ENCODE results near the gene KIF5B. TPM values are rescaled to one million over a fixed set of nuclear protein-coding genes. Genes with fewer than 3 reads are reported as not detected.
"Not testable (repeated sequence)": the region's sequence is repeated elsewhere in the genome, so short reads cannot be mapped to it uniquely, and the experiment has no call there.

KIF5B gene
- total RNA-seq, 2 donors from 2014 or later = 48.5 to 95.1 TPM

DNA sequence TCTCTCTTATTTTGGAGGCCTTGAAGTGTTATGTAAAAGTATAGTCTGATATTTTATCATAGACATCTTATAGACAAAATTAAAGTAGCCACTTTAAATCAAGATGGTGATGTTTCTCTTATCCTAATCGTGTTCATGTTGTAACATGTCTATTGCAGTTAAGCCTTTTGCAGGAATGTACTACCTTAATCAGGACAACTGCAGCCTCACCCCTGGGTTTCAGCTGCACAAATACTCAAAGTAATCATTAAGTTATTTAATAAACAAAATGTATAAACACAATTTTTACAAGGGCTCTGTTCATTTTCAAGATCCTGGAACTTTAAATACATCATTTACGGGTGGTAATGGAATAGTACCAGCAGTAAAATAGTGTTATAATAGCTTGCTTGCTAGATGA, 14.4 kb upstream of the KIF5B start:
- DNase-seq (ENCODE audit: low spot score in 2 of 2) (no peak), ATAC-seq (no peak)
- no peaks in the 10 kb centered on the region for H3K9me3 Mint-ChIP-seq
- no peaks in the 10 kb centered on the region for H3K36me3 Mint-ChIP-seq
- H3K27ac Mint-ChIP-seq = no peak overlapping the region

DNA sequence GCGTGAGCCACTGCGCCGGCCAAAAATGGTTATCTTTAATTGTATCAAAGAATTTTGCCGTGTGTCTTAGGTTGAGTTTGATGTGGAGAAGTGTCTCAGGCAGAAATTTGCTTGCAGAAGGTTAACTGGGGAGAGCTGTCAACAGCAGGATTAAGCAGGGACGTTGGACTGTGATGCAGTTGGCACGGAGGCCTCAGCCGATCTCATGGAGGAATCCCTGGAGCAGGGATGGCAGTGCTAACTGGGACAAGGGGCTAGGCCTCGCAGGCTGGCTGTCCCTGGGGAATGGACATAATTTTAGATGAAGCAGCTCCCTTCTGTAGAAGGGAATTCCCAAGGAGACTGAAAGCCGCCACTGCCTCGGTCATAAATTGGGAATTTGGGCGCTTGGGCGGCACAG, 12.3 kb upstream of the KIF5B start:
- ATAC-seq = no peak
- H3K9me3 Mint-ChIP-seq = no peaks in the 10 kb centered on the region
- H3K36me3 Mint-ChIP-seq = no peaks in the 10 kb centered on the region

DNA sequence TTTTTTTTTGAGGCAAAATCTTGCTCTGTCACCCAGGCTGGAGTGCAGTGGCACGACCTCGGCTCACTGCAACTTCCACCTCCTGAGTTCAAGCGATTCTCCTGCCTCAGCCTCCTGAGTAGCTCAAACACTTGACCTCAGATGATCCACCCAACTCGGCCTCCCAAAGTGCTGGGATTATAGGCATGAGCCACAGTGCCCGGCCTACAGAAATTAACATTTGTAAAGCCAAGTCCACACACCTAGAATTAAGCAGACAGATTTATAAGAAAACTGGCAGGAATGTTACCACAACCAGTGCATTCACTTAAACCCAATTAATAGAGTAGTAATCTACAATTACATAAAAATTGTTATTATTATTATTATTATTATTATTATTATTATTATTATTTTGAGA, 11.7 kb upstream of the KIF5B start:
- DNase-seq (ENCODE audit: low spot score in 2 of 2); H3K9me3 Mint-ChIP-seq; H3K27ac Mint-ChIP-seq; H3K36me3 Mint-ChIP-seq; ATAC-seq: not testable (repeated sequence)

More for the DNA sequence above, 12.3 kb upstream of the KIF5B start:
- no peak overlapping the region for H3K27ac Mint-ChIP-seq
- no peak for DNase-seq (ENCODE audit: low spot score in 2 of 2)

DNA sequence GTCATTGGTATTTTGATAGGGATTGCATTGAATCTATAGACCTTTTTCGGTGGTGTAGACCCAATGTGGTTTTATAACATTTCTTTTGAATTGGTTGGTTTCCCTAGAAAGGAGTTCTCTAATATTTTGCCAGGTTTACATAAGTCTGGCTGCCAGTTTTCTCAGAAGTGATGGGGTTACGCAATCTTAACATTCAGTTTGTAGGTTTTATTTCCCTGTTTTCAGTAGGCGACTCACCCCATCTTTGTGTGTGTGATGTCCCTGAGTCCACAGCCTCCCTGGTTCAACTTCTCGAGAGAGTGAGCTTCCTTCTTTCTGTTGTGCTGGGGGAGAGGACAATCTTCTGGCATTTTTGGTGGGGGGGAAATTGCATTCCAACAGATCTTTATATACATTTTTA, 9.6 kb upstream of the KIF5B start:
- Mint-ChIP-seq H3K9me3 (no peaks in the 10 kb centered on the region), H3K27ac (no peak overlapping the region), H3K36me3 (no peaks in the 10 kb centered on the region)
- ATAC-seq (no peak), DNase-seq (ENCODE audit: low spot score in 2 of 2) (no peak)

DNA sequence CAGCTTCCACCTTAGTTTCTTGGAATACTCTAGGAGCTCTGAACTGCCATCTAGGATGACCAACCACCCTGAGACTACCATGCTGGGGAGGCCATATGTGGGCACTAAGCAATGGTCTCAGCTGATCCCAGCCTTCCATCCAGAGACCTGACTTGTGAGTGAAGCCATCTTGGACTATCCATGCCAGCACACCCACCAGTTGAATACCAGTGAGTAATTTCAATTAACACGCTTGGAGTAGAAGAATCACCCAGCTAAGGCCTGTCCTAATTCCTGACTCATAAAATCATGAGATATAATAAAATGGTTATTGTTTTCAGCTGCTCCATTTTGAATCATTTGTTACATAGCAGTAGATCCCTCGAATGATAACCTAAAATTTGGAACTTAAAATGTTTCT, 5.2 kb upstream of the KIF5B start:
- H3K36me3 Mint-ChIP-seq = peaks cover 0 to 4% of the 10 kb centered on the region in 2 donors
- no peak for ATAC-seq
- H3K9me3 Mint-ChIP-seq = no peaks in the 10 kb centered on the region
- no peak overlapping the region for H3K27ac Mint-ChIP-seq
- DNase-seq (ENCODE audit: low spot score in 2 of 2) = no peak

DNA sequence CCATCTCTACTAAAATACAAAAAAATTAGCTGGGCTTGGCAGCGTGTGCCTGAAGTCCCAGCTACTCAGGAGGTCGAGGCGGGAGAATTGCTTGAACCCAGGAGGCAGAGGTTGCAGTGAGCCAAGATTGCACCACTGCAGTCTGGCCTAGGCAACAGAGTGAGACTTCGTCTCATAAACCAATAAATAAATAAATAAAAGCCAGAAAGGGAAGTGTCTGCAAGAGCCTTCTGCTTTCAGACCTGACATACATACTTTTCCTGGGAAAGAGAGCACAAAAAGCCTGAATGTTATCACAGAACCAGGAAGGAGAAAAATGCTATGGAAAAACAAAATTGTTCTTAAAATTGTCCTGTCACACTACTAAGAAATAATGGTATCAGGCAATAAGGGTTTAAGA, 4.1 kb upstream of the KIF5B start:
- Mint-ChIP-seq H3K36me3 (peaks cover 6 to 11% of the 10 kb centered on the region in 2 donors), H3K27ac (no peak overlapping the region), H3K9me3 (no peaks in the 10 kb centered on the region)
- ATAC-seq (no peak), DNase-seq (ENCODE audit: low spot score in 2 of 2) (no peak)

DNA sequence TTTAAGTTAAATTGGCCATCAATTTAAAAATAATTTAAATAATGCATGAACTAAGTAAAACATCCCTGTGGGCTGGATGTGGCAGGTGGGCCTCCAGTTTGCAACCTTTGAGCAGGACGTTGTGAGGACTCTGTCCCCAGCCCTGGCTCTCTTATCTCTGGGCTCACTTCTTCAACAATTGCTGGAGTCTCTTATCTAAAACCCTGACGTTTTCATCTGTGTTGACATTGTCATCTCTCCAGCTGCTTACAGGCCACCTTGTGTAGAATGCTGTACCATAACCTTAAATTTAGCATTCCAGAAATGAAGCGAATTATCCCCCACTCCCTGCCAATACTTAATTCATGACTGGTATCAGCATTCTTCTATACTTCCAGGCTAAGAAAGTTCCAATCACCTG, 3.2 kb upstream of the KIF5B start:
- DNase-seq (ENCODE audit: low spot score in 2 of 2) (no peak), ATAC-seq (no peak)
- no peak overlapping the region for H3K27ac Mint-ChIP-seq
- peaks cover 13 to 20% of the 10 kb centered on the region in 2 donors for H3K36me3 Mint-ChIP-seq
- H3K9me3 Mint-ChIP-seq = no peaks in the 10 kb centered on the region

DNA sequence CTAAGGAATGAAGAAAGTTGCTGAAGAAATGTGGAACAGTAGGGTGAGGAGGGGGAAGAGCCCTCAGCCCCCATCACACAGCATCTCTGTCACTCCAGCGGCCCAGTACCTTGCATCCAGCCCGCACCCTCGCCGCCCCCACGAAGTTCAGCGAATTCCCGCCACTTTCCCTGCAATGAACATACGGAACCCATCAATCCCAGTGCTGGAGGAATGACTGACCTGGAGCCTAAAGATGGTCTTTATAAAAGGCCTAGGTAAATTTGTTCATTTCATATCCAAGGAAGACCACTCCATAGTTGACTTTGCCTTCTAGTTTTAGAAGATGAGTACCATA, 779 bp upstream of the KIF5B start:
- Mint-ChIP-seq H3K27ac (peak overlapping the region; percentile 88 to 95), H3K9me3 (no peaks in the 10 kb centered on the region), H3K36me3 (peaks cover 21 to 24% of the 10 kb centered on the region in 2 donors)
- ATAC-seq (no peak), DNase-seq (ENCODE audit: low spot score in 2 of 2) (no peak)

DNA sequence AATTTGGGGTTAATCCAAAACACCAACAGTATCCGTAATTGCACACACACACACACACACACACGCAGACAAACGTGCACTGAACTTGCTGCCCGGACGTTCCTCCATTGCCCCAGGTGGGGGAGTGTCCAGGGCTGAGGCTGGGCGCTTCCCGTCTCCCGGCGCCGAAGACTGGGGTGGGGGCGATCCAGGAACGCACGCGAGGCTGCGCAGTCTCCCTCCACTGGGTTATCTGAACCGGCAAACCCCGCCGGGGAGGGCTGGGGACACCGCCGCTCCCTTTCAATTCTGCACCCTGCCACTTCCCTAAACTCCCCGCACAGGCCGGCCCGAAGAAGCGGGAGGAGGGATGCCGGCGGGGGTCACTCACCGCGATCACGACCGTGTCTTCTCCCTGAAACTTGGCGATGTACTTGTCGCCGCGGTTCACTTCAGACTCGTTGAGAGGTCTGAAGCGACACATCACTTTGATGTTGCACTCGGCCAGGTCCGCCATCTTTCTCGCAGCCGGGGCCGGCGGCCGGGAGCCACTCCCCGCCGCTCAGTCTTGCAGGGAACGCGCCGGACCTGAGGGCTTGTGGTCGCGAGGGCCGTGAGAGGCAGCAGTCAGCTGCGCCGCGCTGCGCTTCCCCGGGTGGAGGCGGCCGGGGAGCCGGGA, 618 bp downstream of the KIF5B start:
- peak overlapping the region; percentile 95 to 98 for H3K27ac Mint-ChIP-seq
- H3K36me3 Mint-ChIP-seq = peaks cover 21 to 24% of the 10 kb centered on the region in 2 donors
- no peaks in the 10 kb centered on the region for H3K9me3 Mint-ChIP-seq
- DNase-seq (ENCODE audit: low spot score in 2 of 2) = peak in 1 of 2 donors; percentile 62
- ATAC-seq = peak; percentile 64 to 72

DNA sequence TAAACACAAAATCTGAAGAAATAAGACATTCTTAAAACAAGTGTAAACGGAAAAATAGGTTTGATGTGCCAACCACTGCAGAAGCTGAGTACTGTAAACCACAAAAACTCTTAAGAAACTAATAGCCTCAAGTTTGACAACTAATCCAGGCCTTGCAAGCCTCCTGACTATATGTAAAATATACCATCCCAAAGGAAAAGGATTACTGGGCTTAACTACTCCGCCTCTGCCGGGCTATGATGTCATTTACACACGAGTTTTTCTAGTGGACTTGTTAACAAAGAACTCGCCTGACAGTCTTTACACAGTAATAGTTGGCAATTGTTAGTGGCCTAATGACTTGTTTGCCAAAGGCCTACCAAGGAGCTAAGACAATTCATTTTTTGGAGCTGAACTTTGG, 2.1 kb downstream of the KIF5B start:
- DNase-seq (ENCODE audit: low spot score in 2 of 2) (no peak), ATAC-seq (no peak)
- Mint-ChIP-seq H3K36me3 (peaks cover 21 to 24% of the 10 kb centered on the region in 2 donors), H3K9me3 (no peaks in the 10 kb centered on the region), H3K27ac (peak overlapping the region; percentile 95 to 98)

DNA sequence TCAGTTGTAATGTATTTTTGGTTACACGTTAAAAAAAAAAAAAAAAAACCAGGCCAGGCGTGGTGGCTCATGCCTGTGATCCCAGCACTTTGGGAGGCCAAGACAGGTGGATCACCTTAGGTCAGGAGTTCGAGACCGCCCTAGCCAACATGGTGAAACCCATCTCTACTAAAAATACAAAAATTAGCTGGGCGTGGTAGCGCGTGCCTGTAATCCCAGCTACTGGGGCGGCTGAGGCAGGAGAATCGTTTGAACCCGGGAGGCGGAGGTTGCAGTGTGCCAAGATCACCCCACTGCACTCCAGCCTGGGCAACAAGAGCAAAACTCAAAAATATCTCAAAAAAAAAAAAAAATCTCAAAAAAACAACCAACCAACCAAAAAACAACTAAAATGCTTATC, 2.8 kb downstream of the KIF5B start:
- DNase-seq (ENCODE audit: low spot score in 2 of 2); H3K9me3 Mint-ChIP-seq; ATAC-seq: not testable (repeated sequence)
- H3K36me3 Mint-ChIP-seq = peaks cover 21 to 24% of the 10 kb centered on the region in 2 donors
- H3K27ac Mint-ChIP-seq = peak overlapping the region in 1 of 2 donors; percentile 60

DNA sequence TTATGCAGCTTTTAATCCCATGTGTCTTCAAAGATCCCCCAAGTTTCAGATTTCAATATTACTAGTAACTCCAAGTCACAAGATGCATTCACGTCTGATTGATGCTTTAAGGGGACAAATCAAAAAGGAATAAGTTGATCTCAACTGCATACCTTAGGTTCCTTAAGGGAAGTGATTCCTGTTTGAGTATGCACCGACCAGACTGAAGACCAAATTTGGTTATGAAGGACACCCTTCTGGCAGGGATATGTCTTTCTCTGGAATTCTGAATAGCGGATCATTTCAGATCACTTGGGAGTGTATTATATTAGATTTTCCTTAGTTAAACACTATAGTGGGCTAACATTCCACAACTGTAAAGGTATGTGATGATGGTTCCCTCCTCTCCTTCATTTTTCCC, 4.3 kb downstream of the KIF5B start:
- Mint-ChIP-seq H3K9me3 (no peaks in the 10 kb centered on the region), H3K36me3 (peaks cover 31 to 34% of the 10 kb centered on the region in 2 donors), H3K27ac (no peak overlapping the region)
- no peak for DNase-seq (ENCODE audit: low spot score in 2 of 2)
- no peak for ATAC-seq

DNA sequence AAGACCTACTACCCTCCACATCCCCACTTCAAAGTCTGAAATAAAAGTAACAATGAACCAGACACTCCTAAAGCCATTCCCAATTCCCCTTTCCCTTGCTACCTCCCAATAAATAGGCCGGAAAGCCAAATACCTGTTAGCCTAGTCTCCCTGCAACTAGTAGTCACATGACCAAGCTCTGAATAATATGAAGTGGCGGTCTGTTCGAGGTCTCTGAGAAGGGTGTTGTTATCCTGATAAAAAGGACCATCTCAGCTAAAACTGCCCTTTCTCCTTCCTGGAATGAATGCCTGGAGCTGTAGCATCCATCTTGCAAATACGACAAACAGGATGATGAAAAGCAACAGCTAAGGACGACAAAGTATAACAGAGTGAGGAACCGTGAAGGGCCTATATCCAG, 6.0 kb downstream of the KIF5B start:
- no peak for DNase-seq (ENCODE audit: low spot score in 2 of 2)
- Mint-ChIP-seq H3K27ac (peak overlapping the region in 1 of 2 donors; percentile 1), H3K9me3 (no peaks in the 10 kb centered on the region), H3K36me3 (peaks cover 30 to 40% of the 10 kb centered on the region in 2 donors)
- no peak for ATAC-seq

DNA sequence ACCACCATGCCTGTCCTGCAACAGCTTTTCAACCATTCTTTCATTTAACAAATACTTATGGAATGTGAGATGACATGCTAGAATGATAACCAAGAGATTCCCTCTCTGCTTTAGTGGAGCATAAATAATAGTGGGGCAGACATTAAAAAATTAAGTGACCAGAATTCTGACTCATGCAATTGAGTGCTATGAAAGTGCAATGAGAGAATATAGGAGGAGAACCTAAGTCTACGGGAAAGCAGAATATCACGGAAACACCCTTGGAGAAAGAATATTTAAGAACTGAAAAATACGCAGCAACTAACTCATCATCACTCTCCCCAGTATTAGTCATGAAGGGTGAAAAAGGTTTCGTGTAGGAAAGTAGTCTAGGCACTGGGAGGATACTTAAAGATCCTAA, 7.1 kb downstream of the KIF5B start:
- peak in 1 of 2 donors; percentile 44 for ATAC-seq
- Mint-ChIP-seq H3K9me3 (no peaks in the 10 kb centered on the region), H3K36me3 (peaks cover 30 to 42% of the 10 kb centered on the region in 2 donors), H3K27ac (no peak overlapping the region)
- DNase-seq (ENCODE audit: low spot score in 2 of 2) = no peak

DNA sequence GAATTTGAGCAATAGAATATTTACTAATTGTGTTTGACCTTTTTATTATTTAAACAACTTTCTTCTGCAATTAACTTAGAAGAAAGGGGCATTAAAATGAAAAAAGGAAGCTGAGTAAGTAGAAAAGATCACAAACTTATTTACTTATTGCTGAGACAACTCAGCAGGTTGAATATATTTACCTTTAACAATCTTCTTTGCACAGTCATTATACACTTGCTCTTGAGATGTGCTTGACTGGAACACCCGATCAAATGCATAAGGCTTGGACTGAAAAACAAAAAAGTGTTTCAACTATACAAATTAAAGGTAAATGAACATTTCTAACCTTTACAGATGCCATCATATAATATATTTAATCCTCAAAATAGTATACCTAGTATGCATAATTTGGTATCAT, 7.9 kb downstream of the KIF5B start:
- Mint-ChIP-seq H3K27ac (no peak overlapping the region), H3K9me3 (no peaks in the 10 kb centered on the region), H3K36me3 (peaks cover 30 to 43% of the 10 kb centered on the region in 2 donors)
- DNase-seq (ENCODE audit: low spot score in 2 of 2) (no peak), ATAC-seq (no peak)

DNA sequence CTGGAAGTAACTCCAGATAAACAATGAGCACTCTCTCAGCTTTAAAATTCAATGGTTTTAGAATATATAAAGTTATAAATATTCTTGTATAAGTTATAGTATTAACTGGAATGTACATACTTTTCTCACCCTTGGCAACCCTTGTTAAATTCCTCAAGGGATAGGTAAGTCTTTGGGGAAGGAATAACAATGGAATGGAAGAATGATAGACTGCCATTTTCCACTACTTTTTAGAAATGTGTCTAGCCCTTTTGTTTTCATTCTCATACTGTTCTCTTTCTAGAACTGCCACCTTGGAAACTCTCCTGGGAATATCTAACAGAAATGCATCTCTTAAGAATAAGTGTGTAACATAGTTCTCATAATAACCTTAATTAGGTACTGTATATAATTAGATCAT, 8.3 kb downstream of the KIF5B start:
- ATAC-seq (no peak), DNase-seq (ENCODE audit: low spot score in 2 of 2) (no peak)
- peaks cover 30 to 43% of the 10 kb centered on the region in 2 donors for H3K36me3 Mint-ChIP-seq
- no peaks in the 10 kb centered on the region for H3K9me3 Mint-ChIP-seq
- no peak overlapping the region for H3K27ac Mint-ChIP-seq

DNA sequence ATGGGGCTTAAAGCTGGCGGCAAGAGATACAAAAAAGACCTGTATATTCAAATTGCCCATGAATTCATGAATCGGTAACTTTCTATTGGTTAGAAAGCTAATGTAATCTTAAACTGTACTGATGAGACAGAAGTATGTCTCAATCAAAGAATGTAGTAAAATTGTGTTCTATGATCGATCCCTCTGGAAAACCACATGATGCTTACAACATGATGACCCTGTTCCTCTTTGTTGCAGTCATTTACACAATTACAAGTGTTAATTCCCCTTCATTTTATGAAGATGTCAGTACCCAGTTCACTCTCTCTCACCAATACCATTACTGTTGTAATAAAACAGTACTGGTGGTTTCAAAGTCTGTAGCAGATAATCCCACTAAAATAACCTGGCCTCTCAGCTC, 10.1 kb downstream of the KIF5B start:
- ATAC-seq (no peak), DNase-seq (ENCODE audit: low spot score in 2 of 2) (no peak)
- Mint-ChIP-seq H3K9me3 (no peaks in the 10 kb centered on the region), H3K36me3 (peaks cover 30 to 43% of the 10 kb centered on the region in 2 donors), H3K27ac (no peak overlapping the region)

DNA sequence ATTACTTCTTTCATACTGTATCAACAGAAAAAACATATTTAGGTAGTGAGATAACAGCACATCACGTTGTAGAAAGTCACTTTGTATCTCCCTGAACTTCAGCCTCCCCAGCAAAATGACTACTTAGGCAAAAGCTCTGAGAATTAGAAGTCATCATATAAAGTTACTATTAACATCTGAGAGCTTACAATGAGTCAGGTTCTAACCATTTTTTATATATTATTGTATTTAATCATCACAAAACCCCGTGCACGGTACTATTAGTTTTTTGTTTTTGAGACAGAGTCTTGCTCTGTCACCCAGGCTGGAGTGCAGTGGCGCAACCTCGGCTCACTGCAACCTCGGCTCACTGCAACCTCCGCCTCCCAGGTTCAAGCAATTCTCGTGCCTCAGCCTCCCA, 13.5 kb downstream of the KIF5B start:
- ATAC-seq = peak in 1 of 2 donors; percentile 34

More for the DNA sequence above, 13.5 kb downstream of the KIF5B start:
- H3K9me3 Mint-ChIP-seq; DNase-seq (ENCODE audit: low spot score in 2 of 2): not testable (repeated sequence)
- H3K36me3 Mint-ChIP-seq = peaks cover 30 to 37% of the 10 kb centered on the region in 2 donors
- peak overlapping the region in 1 of 2 donors; percentile 47 for H3K27ac Mint-ChIP-seq

Data from activated naive CD4-positive, alpha-beta T cell treated with anti-CD3 and anti-CD28 coated beads, Interleukin-2, amount 50 U/mL, for 72 hours (primary cell).